ENCODE data around the gene DBP.
"Not testable (repeated sequence)": the region's sequence is repeated elsewhere in the genome, so short reads cannot be mapped to it uniquely, and the experiment has no call there.

DBP gene

GRCh38 chr19:48636859-48637448 lies at the start of gene DBP:
DBP (minus strand) TSS chr19:48637379; CDS start chr19:48636994, 385 bp downstream.
- no peak for DNase-seq (ENCODE audit: low read depth in 2 of 2)

DNA sequence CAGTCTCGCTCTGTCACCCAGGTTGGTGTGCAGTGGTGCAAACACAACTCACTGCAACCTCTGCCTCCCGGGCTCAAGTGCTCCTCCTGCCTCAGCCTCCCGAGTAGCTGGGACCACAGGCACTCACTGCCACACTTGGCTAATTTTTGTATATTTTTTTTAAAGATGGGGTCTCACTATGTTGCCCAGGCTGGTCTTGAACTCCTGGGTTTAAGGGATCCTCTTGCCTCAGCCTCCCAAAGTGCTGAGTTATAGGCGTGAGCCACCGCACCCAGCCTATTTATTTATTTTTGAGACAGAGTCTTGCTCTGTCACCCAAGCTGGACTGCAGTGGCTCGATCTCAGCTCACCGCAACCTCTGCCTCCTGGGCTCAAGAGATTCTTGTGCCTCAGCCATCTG lies 49.5 kb upstream of the DBP start:
- DNase-seq (ENCODE audit: low read depth in 2 of 2), result not testable (repeated sequence)

DNA sequence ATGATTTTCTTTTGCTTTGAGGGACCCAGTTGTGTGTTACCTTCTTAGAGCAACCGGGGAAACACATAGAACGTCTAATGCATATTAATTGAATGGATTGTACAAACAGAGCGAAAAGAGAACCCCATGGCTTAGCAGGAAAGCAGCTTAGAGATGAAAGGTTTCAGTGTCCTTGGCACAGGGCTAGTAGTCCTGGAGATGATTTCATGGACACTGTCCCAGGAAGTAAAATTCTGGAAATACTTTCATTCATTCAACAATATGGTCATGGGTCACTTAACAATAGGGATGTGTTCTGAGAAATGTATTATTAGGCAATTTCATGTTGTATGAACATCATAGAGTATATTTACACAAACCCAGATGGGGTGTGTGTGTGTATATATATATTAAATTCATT lies 48.9 kb upstream of the DBP start:
- DNase-seq (ENCODE audit: low read depth in 2 of 2), result no peak

- DNase-seq (ENCODE audit: low read depth in 2 of 2), result no peak
These were observed 48.4 kb upstream of the DBP start for GRCh38 chr19:48685583-48685982.

- DNase-seq (ENCODE audit: low read depth in 2 of 2), result no peak
These were observed 46.2 kb upstream of the DBP start for GRCh38 chr19:48683349-48683748.

GRCh38 chr19:48681127-48681470 lies 43.9 kb upstream of the DBP start:
- DNase-seq (ENCODE audit: low read depth in 2 of 2), result no peak

DNA sequence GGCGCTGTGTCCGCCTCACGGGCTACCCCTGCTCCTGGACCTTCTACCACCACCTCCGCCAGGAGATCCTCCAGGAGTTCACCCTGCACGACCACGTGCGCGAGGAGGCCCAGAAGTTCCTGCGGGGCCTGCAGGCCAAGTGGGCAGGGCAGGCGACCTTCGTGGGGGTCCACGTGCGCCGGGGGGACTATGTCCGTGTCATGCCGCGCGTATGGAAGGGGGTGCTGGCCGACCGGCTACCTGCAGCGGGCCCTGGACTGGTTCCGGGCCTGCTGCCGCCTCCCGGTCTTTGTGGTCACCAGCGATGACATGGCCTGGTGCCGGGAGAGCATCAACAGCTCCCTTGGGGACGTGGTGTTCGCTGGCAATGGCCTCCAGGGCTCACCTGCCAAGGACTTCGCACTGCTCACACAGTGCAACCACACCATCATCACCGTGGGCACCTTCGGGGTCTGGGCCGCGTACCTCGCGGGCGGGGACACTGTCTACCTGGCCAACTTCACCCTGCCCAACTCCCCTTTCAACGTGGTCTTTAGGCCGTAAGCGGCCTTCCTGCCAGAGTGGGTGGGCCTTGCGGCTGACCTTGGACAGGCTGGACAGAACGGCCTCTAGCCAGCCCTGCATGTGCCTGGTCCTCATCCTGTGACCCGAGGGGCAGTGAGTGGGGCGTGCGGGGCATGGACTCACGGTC lies 43.4 kb upstream of the DBP start:
- DNase-seq (ENCODE audit: low read depth in 2 of 2), result no peak

GRCh38 chr19:48680006-48680405 lies 42.8 kb upstream of the DBP start:
- DNase-seq (ENCODE audit: low read depth in 2 of 2), result not testable (repeated sequence)

- no peak for DNase-seq (ENCODE audit: low read depth in 2 of 2)
These were observed 41.0 kb upstream of the DBP start for GRCh38 chr19:48678201-48678600.

DNA sequence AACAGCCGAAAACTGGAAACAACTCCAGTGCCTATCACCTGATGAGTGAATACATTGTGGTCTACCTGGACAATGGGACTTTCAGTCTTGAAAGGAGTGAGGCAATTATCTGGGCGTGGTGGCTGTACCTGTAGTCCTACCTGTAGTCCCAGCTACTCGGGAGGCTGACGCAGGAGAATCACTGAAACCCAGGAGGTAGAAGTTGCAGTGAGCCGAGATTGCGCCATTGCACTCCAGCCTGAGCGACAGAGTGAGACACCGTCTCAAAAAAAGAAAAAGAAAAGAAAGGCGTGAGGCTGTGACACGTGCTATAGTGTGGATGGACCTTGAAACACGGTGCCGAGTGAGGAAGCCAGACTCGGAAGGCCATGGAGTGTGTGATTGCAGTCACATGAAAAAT lies 39.7 kb upstream of the DBP start:
- no peak for DNase-seq (ENCODE audit: low read depth in 2 of 2)

DNA sequence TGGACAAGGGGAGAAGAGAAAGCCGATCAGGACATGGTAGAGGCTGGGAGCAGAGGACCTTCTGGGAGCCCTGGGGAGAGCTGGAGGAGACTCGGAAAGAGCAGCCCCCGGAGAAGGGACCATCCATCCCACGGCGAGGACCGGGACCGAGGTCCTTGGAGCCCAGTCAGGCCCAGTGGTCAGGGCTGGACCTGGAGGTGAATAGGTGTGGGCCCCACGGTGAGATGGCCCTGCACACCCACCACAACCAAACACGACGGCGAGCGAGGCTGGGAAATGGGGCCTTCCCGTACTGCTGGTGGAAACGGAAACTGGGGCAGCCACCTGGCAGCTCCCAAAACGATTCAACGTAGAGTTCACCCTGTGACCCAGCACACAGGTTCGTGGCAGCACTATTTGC lies 39.3 kb upstream of the DBP start:
- no peak for DNase-seq (ENCODE audit: low read depth in 2 of 2)

DNA sequence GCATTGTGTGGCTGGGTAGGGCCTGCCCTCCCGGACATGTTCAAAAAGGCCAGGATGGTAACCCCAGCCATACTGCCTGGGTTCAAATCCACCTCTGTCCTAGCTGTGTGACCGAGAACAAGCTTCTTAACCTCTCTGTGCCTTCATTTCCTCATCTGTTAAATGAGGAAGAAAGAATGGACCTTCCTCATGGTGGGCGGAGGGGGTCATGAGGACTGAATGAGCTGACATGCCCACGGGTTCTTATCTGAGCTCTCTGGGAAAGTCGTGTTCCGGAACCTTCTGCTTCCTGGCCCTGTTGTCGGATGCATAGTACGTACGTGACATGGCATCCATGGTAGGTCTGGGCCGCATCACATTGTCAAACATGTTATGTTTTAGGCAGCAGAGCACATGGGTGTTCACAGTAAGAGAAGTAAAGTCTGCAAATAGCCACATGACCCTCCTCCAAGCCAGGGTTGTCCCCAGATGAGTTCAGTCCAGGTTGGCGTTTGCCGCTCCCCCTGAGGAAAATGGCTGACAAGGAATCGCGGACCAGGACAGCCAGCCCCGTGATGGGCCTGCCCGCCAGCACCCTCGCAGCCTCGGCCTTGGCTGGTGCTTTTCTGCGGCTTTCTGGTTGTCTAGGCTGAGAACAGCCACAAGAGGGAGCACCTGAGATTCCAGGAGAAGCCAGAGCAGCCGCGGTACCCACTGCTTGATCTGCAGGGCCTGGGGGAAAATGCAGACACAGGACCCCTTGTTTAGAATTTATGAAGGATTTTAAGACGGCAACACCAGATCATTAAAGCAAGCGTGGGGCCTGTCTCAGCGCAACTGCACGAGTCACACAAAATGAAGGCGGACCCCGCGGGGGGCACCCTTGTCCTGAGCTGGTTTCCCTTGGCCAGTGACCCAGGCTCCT lies 38.0 kb upstream of the DBP start:
- DNase-seq (ENCODE audit: low read depth in 2 of 2), result peak; percentile 39 to 47

DNA sequence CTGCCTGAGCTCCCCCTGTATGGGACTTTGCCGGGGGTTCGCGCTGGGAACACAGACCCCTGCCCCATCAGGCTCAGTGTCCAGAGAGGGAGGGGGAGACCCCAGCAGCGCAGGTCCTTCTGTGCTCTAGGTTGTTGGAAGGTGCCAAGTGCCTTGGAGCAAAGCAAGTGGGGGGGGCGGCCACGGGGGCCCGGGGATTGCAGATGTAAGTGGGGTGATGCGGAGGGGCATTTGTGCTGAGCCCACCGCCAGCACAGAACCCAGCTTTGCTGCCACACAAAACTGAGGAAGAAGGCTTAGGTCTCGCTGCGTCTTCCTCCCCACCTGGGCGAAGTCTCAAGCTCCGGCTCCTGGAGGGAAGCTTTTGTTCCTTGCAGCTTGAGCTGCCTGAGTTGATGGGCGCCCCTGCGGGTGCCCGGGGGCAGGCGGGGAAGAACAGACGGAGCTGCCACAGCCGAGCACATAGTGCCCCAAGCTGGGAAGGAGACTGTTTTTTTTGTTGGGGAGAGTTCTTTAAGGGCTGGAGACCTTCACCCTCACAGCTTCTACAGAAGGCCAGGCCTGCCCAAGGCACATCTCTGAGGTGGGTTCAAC lies 37.1 kb upstream of the DBP start:
- DNase-seq (ENCODE audit: low read depth in 2 of 2), result no peak

- no peak for DNase-seq (ENCODE audit: low read depth in 2 of 2)
These were observed 36.4 kb upstream of the DBP start for GRCh38 chr19:48673436-48674100.

- DNase-seq (ENCODE audit: low read depth in 2 of 2), result no peak
These were observed 35.8 kb upstream of the DBP start, which contains the start of gene NTN5 for GRCh38 chr19:48672994-48673393. NTN5 (minus strand) TSS chr19:48673017; CDS start chr19:48670986, 2,031 bp downstream.

- no peak for DNase-seq (ENCODE audit: low read depth in 2 of 2)
These were observed 34.3 kb upstream of the DBP start for GRCh38 chr19:48671446-48671995.

DNA sequence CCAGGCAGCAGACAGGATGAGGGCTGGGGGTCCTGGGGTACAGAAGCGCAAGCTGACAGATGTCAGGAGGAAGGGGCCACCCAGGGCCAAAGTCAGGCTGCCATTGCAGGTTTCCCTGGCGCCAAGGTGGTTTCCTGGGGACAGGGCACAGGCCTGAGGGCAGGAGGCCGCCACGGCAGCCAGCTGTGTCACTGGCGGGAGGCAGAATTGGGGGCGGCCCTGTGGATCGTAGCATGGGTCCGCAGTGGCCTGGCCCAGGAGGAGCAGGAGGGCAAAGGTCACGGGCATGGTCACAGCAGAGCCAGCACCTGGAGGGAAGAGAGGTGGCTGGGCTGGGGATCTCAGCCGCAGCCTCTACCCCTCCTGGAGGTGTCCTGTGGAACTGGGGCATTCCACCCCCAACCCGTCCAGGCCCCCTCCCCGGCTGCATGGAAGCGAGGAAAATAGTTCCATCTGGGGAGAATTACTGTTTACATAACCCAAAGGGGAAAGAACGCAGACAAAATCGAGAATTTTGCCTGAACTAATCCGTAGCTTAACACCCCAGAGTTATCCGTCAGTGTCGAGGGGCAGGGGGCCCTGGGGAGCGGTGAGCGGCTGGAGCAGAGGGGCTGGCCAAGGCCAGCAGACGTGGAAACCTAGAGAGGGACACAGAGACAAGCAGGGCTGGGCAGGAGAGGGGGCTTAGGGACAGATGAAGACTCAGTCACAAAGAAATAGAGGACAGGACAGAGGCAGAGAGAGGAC lies 33.7 kb upstream of the DBP start:
- DNase-seq (ENCODE audit: low read depth in 2 of 2), result no peak

- DNase-seq (ENCODE audit: low read depth in 2 of 2), result no peak
These were observed 32.9 kb upstream of the DBP start for GRCh38 chr19:48669903-48670668.

DNA sequence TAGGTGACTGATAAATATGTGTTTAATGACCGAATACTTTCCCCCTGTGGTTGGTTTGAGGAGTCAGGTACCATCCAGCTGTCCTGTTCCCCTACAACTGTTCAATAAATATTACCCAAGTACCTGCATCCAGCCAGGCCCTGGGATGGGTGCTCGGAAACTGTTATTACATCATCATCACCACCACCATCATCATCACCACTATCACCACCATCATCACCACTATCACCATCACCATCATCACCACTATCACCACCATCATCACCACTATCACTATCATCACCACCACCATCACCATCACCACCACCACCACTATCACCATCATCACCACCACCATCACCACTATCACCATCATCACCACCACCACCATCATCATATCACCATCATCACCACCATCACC lies 31.6 kb upstream of the DBP start:
- DNase-seq (ENCODE audit: low read depth in 2 of 2), result no peak

DNA sequence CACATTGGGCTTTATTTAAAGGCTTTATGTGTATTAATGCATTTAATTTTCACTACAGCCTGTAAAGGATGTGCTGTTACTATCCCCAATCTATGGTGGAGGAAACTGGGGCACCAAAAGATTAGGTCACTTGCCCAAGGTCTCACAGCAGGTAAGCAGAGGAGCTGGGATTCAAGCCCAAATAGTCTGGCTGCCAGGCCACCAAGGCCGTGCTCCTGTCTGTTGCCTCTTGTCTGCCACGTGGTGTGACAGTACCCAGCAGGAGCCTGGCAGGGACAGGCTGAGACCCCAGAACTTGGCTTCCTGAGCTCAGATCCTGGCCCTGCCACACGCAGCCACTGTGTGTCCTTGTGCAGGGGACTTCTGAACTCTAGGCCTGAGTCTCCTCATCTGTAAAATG lies 31.2 kb upstream of the DBP start:
- DNase-seq (ENCODE audit: low read depth in 2 of 2), result no peak

Measured in activated CD8-positive, alpha-beta memory T cell treated with anti-CD3 and anti-CD28 coated beads for 4 hours (primary cell).